HG02870 (cell line): ENCODE data around the gene PRXL2A.
A peak's percentile ranks its signal among the peaks of the same experiment; 100 is the strongest.

Source experiments
- ATAC-seq: cut with Tn5 transposase; IDR thresholded peaks from one replicate; pipeline ENCODE4 v1.9.1; 2021; ENCODE audit warnings: mild to moderate bottlenecking, moderate library complexity; ENCODE audit not compliant: unreplicated experiment

PRXL2A gene

GRCh38 chr10:80460399-80461207 lies 52.3 kb downstream of the PRXL2A start:
- no peak for ATAC-seq

DNA sequence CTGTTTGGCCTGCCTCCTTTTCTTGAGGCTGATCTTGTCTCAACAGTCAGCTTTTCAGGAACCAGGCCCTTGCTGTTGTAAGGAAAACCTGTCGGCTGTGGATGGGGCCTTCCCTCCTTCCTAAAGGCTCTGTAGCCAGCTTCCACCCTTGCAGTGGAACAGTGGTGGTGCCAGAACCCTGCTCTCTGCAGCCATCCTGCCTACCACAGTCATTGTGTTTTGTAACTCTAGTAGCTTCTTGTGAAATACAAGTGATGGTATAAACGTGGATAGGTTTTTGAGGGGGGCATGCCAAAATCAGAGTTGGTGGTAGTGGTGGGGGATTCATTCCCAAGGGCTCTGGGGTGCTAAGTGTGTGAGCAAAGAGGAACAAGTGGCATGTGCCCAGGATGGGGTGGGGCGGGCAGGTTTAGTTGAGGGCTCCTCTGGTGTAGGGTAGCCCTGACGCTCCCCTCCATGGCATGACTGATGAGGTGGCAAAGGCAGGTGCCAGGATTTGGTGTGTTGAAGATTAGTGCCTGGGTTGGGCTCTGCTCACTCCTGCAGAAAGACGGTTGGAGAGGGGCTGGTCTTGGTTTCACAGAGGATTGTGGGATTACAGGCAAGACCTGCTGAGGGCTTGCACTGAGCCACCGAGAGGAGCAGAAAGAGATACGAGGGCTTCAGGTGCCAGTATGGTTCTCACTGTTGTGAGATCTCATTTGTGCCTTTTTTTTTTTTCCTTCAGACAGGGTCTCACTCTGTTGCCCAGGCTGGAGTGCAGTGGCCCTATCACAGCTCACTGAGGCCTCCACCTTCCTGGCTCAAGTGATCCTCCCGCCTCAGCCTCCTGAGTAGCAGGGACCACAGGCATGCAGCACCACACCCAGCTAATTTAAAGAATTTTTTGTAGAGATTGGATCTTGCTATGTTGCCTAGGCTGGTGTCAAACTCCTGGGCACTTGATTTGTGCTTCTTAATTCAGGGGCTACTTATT lies 53.1 kb downstream of the PRXL2A start:
- ATAC-seq, result no peak

GRCh38 chr10:80462299-80462980 lies 54.1 kb downstream of the PRXL2A start:
- ATAC-seq, result no peak

GRCh38 chr10:80462981-80463741 lies 54.8 kb downstream of the PRXL2A start:
- ATAC-seq, result peak; percentile 37

GRCh38 chr10:80463868-80464267 lies 55.5 kb downstream of the PRXL2A start:
- no peak for ATAC-seq

DNA sequence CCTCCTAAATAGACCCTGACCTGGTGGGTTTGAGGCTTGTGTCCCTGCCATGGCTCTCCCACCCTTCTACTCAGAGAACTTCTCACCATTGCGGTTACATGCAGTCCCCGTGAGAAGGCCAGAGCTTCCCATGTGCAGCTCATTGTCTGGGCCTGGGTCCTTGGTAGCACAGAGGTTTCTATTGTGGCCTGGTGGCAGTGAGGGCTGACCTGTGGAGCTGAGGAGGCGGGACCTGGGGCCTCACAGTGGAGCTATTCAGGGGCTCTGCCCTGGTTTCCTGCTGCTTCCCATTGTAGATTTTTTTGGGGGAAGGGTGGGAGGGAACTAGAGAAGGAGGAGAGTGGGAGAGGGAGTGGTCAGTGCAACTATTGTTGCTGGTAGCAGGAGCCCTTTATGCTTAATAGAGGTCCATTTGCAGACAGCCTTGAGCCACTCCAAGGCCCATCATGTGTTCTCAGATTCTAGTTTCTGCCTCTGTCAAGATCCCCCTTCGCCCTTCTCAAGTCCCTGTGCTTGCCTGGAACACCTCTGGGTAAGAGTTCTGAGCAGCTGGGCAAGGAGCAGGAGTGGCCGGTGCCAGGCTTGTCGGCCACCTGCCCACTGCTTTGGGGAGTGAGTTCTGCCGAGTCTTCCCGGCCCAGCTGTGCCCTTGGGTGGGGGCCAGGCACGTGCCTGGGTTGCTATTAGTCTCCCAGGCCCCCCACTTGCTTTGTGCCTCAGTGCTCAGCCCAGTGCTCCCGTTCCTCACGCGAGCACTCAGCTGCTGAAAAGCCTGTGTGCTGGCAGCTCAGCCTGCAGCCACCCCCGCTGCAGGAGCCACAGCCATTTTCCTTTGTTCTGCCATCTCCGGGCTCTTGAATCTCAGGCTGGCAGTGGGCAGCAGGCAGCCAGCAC lies 56.5 kb downstream of the PRXL2A start:
- no peak for ATAC-seq

DNA sequence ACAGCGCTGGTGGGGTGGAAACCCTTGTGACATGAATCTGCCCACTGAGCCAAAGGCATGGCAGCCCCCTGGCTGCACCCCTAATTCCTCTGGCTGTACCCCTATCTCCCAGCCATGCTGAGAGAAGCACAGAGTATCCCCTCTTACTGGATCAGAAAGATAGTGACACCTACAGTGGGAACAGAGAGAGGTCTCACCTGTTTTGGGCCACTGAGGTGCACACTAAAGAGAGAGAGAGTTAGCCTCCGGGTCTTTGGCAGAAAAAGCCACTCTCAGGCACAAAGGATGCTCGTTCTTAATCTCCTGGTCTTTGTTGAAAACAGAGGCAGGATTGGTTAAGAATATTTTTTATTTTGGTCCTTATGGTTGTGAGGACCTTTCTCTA lies 57.1 kb downstream of the PRXL2A start:
- no peak for ATAC-seq

GRCh38 chr10:80465839-80466590 lies 57.7 kb downstream of the PRXL2A start:
- no peak for ATAC-seq

GRCh38 chr10:80466724-80467326 lies 58.5 kb downstream of the PRXL2A start:
- no peak for ATAC-seq

DNA sequence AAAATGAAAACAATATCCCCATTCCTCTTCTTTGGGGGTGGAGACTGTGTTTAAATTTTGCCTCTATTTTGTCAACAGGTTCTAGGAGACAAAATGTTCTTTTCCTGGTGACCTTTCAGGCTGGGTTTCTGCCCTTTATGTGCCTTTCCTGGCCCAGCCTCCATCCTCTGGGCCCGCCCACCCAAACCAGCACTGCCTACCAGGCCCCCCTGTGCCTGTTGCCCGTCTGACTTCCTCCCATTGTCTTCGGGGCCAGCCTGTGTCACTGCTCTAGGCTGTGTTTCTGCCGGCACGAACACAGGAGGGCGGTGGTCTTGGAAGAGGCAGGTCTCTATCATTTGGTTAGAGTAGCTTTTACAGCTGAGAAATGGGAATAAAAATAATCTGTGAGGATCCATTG lies 59.7 kb downstream of the PRXL2A start:
- no peak for ATAC-seq

- ATAC-seq, result no peak
Measured at GRCh38 chr10:80468806-80469421, 60.6 kb downstream of the PRXL2A start.

DNA sequence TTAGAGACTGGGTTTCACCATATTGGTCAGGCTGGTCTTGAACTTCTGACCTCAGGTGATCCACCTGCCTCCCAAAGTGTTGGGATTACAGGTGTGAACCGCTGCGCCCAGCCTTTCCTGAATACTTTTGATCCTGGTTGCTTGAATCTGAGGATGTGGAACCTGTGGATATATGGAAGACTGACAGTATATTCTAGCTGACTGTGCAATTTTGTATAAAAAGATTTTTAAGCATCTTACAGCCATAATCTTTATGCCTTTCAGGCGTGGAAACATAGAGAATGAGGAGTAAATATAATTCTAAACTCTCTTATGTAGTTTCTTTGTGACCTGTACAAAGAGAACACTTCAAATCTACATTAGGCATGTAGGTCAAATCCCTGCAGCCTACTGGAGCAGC lies 61.9 kb downstream of the PRXL2A start:
- no peak for ATAC-seq

- no peak for ATAC-seq
Measured at GRCh38 chr10:80471001-80471400, 62.6 kb downstream of the PRXL2A start.

GRCh38 chr10:80471715-80472233 lies 63.4 kb downstream of the PRXL2A start:
- ATAC-seq, result peak; percentile 49

DNA sequence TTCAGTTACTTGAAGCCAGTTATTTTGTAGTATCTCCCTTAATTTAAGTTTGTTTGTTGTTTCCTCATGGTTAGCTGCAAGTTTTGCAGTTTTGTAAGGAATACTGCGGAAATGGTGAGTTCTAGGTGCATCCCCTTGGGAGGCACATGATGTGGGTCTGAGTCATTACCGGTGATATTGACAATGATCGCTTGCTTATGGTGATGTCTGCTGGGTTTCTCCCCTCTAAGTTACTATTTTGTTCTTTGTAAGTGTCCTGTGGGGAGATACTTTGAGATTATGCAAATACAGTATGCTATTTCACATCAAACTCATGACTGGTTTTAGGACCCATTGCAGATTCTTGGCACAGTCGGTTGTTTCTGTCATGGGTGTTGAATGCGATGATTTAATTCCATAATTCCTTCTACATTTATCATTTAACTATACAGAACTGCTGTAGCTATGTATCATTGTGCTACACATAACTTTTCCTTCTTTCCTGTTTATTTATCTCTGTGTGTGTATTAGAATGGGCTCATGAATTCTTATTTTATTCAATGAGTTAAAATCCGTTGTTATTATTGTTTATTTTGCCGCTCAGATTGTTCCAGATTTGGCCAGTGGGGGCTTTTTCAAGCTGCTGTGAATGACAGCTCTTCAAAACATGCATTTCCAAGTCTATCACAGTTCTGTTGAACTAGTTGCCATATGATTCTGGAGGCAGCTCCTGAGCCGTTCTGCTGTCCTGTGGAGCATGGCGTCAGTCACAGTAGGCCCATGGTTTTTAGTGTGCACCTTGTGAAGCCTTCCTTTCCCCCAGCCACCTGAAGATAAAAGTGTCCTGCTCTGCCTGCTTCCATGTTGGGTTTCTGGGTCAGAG lies 64.1 kb downstream of the PRXL2A start:
- peak; percentile 94 for ATAC-seq

GRCh38 chr10:80473096-80473657 lies 64.8 kb downstream of the PRXL2A start:
- ATAC-seq, result no peak
